MCF 10A (cell line): ENCODE results near the gene CLEC16A. TPM values are rescaled to one million over a fixed set of nuclear protein-coding genes. Genes with fewer than 3 reads are reported as not detected.

Experiments used
- BruUV-seq: library from RNA; stranded (reverse); fragments of 400-500 nt; replicated peaks from 2 replicates; lab custom pipeline; 2021; lab: Mats Ljungman, UMichigan
- CTCF ChIA-PET: fragments of 300-600 bp; sonication (Branson Sonifier 250); formaldehyde crosslinking; extraction: SDS; loops from one replicate; lab custom pipeline; 2021; ENCODE audit warnings: antibody characterized with exemption, inconsistent platforms; lab: Yijun Ruan, JAX
- POLR2A ChIA-PET: fragments of 300-600, 350-650 bp; sonication (Branson Sonifier 250); formaldehyde crosslinking; extraction: SDS; loops from one replicate; lab custom pipeline; 2020; ENCODE audit warnings: antibody characterized with exemption, inconsistent platforms; lab: Yijun Ruan, JAX
- DNase-seq: peaks from one replicate; pipeline ENCODE4 v3.0.0-alpha.2; 2018; ENCODE audit not compliant: unreplicated experiment
- H3K27ac Mint-ChIP-seq: one replicate; pipeline ENCODE4 v1.8.0; 2022; ENCODE audit warnings: mild to moderate bottlenecking, low read depth, mixed read lengths; ENCODE audit not compliant: unreplicated experiment
- H3K27me3 Mint-ChIP-seq: one replicate; pipeline ENCODE4 v1.8.0; 2022; ENCODE audit warnings: mixed read lengths; ENCODE audit not compliant: insufficient read depth, unreplicated experiment
- H3K36me3 Mint-ChIP-seq: one replicate; pipeline ENCODE4 v1.8.0; 2022; ENCODE audit warnings: mild to moderate bottlenecking, moderate library complexity, mixed read lengths; ENCODE audit not compliant: insufficient read depth, unreplicated experiment
- H3K4me1 Mint-ChIP-seq: one replicate; pipeline ENCODE4 v1.8.0; 2022; ENCODE audit warnings: mixed read lengths; ENCODE audit not compliant: insufficient read depth, unreplicated experiment
- H3K4me3 Mint-ChIP-seq: one replicate; pipeline ENCODE4 v1.8.0; 2022; ENCODE audit warnings: mild to moderate bottlenecking, moderate library complexity, mixed read lengths; ENCODE audit not compliant: unreplicated experiment
- H3K9me3 Mint-ChIP-seq: one replicate; pipeline ENCODE4 v1.8.0; 2022; ENCODE audit warnings: mixed read lengths; ENCODE audit not compliant: unreplicated experiment
- intact Hi-C: fragments of 100-400 bp; cut with micrococcal nuclease; formaldehyde crosslinking; loops from 2 replicates; pipeline ENCODE4 v1.14.1; 2022
- total RNA-seq: library from RNA; stranded (reverse); gene quantifications from 2 replicates; pipeline ENCODE4 v1.2.3, GENCODE V29; 2022
- TF ChIP-seq, protein P1 (sequence below): fragments of 200-600 bp; IDR thresholded peaks from one replicate; pipeline ENCODE4 v1.8.0; 2022; ENCODE audit warnings: antibody characterized with exemption, mild to moderate bottlenecking; ENCODE audit not compliant: unreplicated experiment

The CLEC16A gene
- total RNA-seq, 1 experiment from 2014 or later, result 32.4 TPM

DNA sequence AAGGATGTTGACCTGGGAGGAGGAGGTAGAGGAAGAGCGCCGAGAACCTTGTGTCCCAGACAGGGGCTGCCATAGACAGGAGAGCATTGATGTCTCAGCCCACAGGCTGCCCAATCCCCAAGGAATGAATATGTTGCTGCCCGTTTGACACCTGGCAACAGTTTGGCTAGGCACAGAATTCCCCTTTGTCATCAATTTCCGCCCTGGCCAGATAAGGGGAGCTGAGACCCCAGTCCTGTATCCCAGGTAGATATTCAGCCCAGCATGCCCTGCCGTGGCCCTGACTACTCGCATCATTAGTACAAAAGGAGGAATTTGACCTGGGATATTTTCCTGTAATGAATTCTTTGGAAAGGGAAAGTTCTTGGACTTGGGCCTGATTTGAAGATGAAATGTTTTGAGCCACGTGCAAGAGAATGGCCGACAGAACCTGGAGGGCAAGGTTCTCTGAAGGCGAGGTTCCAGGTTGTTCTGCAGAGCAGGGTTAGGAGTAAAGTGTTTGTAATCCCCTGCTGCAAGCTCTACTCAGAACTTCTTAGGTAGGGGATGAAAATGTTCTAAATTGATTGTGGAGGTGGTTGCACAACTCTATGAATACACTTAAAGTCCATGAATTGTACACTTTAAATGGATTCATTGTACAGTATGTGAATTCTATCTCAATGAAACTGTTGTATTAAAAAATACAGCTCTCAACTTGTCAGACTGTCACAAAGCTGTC, 202.8 kb downstream of the CLEC16A start:
- Mint-ChIP-seq H3K9me3 (no peaks in the 10 kb centered on the region), H3K4me3 (no peak overlapping the region), H3K27ac (no peak overlapping the region), H3K27me3 (no peaks in the 10 kb centered on the region), H3K36me3 (peaks cover 14% of the 10 kb centered on the region), H3K4me1 (no peaks in the 10 kb centered on the region)
- DNase-seq, result no peak
- ChIA-PET CTCF (interaction anchor here (0.6 kb wide), 1 partner anchor 18 kb away, joined by 3 read pairs; no protein-coding TSS in a partner anchor), POLR2A (no interaction called here)
- BruUV-seq, result no TSS peak
- intact Hi-C loops, result no loop called here
- TF ChIP-seq, protein P1, sequence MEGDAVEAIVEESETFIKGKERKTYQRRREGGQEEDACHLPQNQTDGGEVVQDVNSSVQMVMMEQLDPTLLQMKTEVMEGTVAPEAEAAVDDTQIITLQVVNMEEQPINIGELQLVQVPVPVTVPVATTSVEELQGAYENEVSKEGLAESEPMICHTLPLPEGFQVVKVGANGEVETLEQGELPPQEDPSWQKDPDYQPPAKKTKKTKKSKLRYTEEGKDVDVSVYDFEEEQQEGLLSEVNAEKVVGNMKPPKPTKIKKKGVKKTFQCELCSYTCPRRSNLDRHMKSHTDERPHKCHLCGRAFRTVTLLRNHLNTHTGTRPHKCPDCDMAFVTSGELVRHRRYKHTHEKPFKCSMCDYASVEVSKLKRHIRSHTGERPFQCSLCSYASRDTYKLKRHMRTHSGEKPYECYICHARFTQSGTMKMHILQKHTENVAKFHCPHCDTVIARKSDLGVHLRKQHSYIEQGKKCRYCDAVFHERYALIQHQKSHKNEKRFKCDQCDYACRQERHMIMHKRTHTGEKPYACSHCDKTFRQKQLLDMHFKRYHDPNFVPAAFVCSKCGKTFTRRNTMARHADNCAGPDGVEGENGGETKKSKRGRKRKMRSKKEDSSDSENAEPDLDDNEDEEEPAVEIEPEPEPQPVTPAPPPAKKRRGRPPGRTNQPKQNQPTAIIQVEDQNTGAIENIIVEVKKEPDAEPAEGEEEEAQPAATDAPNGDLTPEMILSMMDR, result no peak

DNA sequence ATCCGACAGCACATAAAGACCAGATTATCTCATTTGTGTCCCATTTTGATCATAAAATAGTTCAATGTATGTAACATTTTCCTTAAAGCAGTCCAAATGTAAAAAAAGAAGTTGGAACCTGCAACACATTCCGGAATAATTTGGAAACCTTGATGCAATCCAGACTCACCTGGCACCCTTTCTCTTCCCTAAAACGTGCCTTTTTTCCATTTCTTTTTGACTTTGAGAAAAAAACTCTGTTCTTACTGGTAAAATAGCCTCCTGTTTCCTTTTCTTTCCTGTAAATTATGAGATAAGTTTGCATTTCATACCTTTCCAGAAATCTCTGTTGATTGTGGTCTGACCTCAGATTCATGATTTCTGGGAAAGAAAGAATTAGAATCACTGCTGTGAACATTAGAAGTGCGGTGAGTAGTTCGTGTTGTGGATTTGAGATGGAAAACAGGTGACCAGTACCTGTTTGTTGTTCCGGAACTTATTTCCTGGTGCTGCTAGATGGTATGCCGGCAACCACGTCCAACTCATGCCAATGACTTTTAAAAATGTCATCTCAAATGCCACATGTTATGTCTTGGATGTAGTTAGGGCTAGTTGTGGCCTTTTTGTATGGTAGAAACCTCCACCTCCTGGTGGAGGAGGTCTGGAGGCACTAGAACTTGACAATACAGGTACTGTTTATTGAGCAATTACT, 203.5 kb downstream of the CLEC16A start:
- POLR2A ChIA-PET, result no interaction called here
- no peak overlapping the region for H3K27ac Mint-ChIP-seq
- no peaks in the 10 kb centered on the region for H3K27me3 Mint-ChIP-seq
- no peak for DNase-seq
- no peaks in the 10 kb centered on the region for H3K4me1 Mint-ChIP-seq
- no peaks in the 10 kb centered on the region for H3K9me3 Mint-ChIP-seq
- CTCF ChIA-PET, result interaction anchor here (0.6 kb wide), 1 partner anchor 19 kb away, joined by 3 read pairs; no protein-coding TSS in a partner anchor
- no TSS peak for BruUV-seq
- peaks cover 14% of the 10 kb centered on the region for H3K36me3 Mint-ChIP-seq
- intact Hi-C loops, result no loop called here
- no peak overlapping the region for H3K4me3 Mint-ChIP-seq
- TF ChIP-seq, protein P1, result no peak

DNA sequence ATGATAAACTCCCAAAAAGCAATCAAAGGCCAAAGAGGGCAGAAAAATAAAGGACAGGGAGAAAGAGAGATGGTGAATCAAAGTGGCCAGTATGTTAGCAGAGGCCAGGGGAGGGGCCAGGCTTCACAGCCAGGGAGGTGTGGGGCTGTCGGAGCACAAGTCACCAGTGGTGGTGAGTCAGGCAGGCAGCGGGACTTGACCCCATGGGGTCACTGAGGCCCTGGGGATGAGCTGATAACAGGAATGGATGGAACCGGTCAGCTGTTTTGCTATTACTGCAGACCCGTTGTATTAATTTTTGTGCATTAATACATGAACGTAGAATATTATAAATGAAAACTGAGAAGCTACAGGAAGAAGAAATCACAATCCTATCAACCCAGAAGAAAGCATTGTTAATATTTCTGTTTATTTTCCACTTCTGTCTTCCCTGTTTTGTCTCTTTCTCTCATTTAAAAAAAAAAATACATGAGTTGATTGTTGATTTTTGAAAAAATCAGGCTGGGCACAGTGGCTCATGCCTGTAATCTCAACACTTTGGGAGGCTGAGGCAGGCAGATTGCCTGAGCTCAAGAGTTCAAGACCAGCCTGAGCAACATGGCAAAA, 204.8 kb downstream of the CLEC16A start:
- no peak for DNase-seq
- Mint-ChIP-seq H3K27me3 (no peaks in the 10 kb centered on the region), H3K36me3 (peaks cover 14% of the 10 kb centered on the region), H3K4me1 (no peaks in the 10 kb centered on the region), H3K27ac (no peak overlapping the region), H3K9me3 (no peaks in the 10 kb centered on the region), H3K4me3 (no peak overlapping the region)
- CTCF ChIA-PET, result interaction anchor here (0.6 to 0.7 kb wide), 2 partner anchors 9 to 647 kb away, joined by 3 to 4 read pairs; no protein-coding TSS in a partner anchor
- intact Hi-C loops, result no loop called here
- TF ChIP-seq, protein P1, result no peak
- POLR2A ChIA-PET, result interaction anchor here (0.7 kb wide), 1 partner anchor 159 kb away, joined by 4 read pairs; no protein-coding TSS in a partner anchor
- BruUV-seq, result no TSS peak

DNA sequence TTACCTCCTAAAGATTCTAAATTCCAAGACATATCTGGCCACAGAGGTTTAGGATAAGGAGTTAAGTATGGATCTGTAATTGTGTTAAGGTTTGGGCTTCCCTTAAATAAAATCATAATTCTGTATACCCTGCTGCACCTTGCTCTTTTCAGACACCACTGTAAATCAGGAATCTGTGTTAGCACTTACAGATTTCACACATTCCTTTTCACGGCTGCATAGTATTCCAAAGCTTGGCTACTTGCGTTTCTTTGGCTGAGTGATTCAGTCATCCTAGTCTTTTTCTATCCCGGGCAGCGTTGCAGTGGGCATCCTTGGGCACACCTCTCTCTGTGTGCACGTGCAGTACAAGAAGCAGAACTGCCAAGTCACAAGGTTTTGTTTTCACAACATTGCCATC, 205.8 kb downstream of the CLEC16A start:
- no peaks in the 10 kb centered on the region for H3K27me3 Mint-ChIP-seq
- H3K4me3 Mint-ChIP-seq, result no peak overlapping the region
- H3K4me1 Mint-ChIP-seq, result no peaks in the 10 kb centered on the region
- TF ChIP-seq, protein P1, result no peak
- H3K27ac Mint-ChIP-seq, result no peak overlapping the region
- no peaks in the 10 kb centered on the region for H3K9me3 Mint-ChIP-seq
- BruUV-seq, result no TSS peak
- ChIA-PET POLR2A (no interaction called here), CTCF (interaction anchor here (0.6 kb wide), 2 partner anchors 11 to 82 kb away, joined by 3 to 7 read pairs; no protein-coding TSS in a partner anchor)
- peaks cover 14% of the 10 kb centered on the region for H3K36me3 Mint-ChIP-seq
- intact Hi-C loops, result no loop called here
- DNase-seq, result no peak
